ENCODE data around the gene SLC9A8. TPM values are rescaled to one million over a fixed set of nuclear protein-coding genes. Genes with fewer than 3 reads are reported as not detected.

SLC9A8 gene
- total RNA-seq, 1 experiment from 2014 or later: 7.5 TPM

DNA sequence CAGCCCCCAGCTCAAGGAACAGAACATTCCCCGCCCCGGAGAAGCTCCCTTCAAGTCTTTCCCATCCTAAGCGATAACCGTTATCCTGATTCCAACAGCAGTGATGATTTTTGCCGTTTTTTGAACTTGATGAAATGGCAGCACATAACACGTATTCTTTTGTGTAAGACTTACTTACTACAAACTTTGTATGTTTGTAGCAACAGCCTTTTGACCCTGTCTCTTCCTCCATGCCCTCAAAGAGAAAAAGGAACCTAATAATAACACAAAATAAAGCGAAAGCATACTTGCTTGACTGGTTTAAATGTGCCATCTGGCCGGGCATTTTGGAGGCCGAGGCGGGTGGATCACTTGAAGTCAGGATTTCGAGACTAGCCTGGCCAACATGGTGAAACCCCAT, 26.4 kb upstream of the SLC9A8 start:
- no peak overlapping the region for H4K8ac ChIP-seq (replicated peaks; ENCODE audit: insufficient read length, low read depth, low read length)
- no peak overlapping the region for H4K91ac ChIP-seq (ENCODE audit: insufficient read length, low read depth, low read length)
- no peaks in the 10 kb centered on the region for H3K9me3 Mint-ChIP-seq
- H2BK120ac ChIP-seq (ENCODE audit: low read depth, low read length, poor library complexity, severe bottlenecking): no peak overlapping the region
- WGBS (ENCODE audit: extremely low coverage, insufficient read length, low lambda C conversion rate): no CpG with 5 or more reads among the region's 11 CpGs
- no peaks in the 10 kb centered on the region for H3K79me1 ChIP-seq (ENCODE audit: insufficient read depth, low read depth, low read length, poor library complexity, severe bottlenecking)
- no peak overlapping the region for H4K5ac ChIP-seq (ENCODE audit: insufficient read length, low read depth, low read length)
- H3K4me3 Mint-ChIP-seq: no peak overlapping the region
- H3K4me2 ChIP-seq (ENCODE audit: insufficient read depth, insufficient read length, low read length): no peak overlapping the region
- H3K4me1 Mint-ChIP-seq: peaks cover 3 to 13% of the 10 kb centered on the region in 2 experiments; a peak in 3 of 4 replicates
- no peaks in the 10 kb centered on the region for H4K20me1 ChIP-seq (ENCODE audit: control insufficient read depth, insufficient read depth, insufficient read length)
- no peaks in the 10 kb centered on the region for H3K9me3 ChIP-seq (ENCODE audit: control insufficient read depth, low read depth, low read length)
- H3K14ac ChIP-seq (ENCODE audit: insufficient read depth, low read length): no peak overlapping the region
- H3K23ac ChIP-seq (ENCODE audit: insufficient read length, low read depth, low read length): no peak overlapping the region
- no peak overlapping the region for H2AFZ ChIP-seq (ENCODE audit: low read length)
- H3K27ac Mint-ChIP-seq: no peak overlapping the region
- H2AK5ac ChIP-seq (ENCODE audit: insufficient read length, low read length): no peak overlapping the region
- no peaks in the 10 kb centered on the region for H3K23me2 ChIP-seq (ENCODE audit: insufficient read length, low read depth, low read length, poor library complexity, severe bottlenecking)
- TF ChIP-seq, protein P1, sequence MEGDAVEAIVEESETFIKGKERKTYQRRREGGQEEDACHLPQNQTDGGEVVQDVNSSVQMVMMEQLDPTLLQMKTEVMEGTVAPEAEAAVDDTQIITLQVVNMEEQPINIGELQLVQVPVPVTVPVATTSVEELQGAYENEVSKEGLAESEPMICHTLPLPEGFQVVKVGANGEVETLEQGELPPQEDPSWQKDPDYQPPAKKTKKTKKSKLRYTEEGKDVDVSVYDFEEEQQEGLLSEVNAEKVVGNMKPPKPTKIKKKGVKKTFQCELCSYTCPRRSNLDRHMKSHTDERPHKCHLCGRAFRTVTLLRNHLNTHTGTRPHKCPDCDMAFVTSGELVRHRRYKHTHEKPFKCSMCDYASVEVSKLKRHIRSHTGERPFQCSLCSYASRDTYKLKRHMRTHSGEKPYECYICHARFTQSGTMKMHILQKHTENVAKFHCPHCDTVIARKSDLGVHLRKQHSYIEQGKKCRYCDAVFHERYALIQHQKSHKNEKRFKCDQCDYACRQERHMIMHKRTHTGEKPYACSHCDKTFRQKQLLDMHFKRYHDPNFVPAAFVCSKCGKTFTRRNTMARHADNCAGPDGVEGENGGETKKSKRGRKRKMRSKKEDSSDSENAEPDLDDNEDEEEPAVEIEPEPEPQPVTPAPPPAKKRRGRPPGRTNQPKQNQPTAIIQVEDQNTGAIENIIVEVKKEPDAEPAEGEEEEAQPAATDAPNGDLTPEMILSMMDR (conservative IDR thresholded peaks at IDR 0.05): no peak
- no peak overlapping the region for H2BK5ac ChIP-seq (ENCODE audit: insufficient read length, low read length)
- H3K27me3 Mint-ChIP-seq (ENCODE audit: low read depth): no peaks in the 10 kb centered on the region
- H3K27ac ChIP-seq (ENCODE audit: insufficient read length, low read depth, low read length): no peak overlapping the region
- H3T11ph ChIP-seq (ENCODE audit: low read length): no peak overlapping the region
- no peak overlapping the region for H3K18ac ChIP-seq (ENCODE audit: insufficient read length, low read depth, low read length)
- H3K4me1 ChIP-seq (ENCODE audit: insufficient read depth, low read length): no peaks in the 10 kb centered on the region
- H2BK20ac ChIP-seq (ENCODE audit: low read depth, low read length, poor library complexity, severe bottlenecking): no peak overlapping the region
- H2BK12ac ChIP-seq (ENCODE audit: insufficient read length, low read depth, low read length): no peak overlapping the region
- no peak overlapping the region for H3K4ac ChIP-seq (ENCODE audit: low read depth, low read length)
- H3K36me3 Mint-ChIP-seq (ENCODE audit: insufficient read depth in 1 of 3, low read depth in 3 of 3): no peaks in the 10 kb centered on the region
- no peak overlapping the region for H3K56ac ChIP-seq (ENCODE audit: insufficient read length, low read depth, low read length)
- no peaks in the 10 kb centered on the region for H3K79me2 ChIP-seq (ENCODE audit: insufficient read depth, low read length)
- H3K9ac ChIP-seq (ENCODE audit: extremely low read depth, insufficient read length, low read length): no peak overlapping the region
- H2BK15ac ChIP-seq (ENCODE audit: low read depth, low read length): no peak overlapping the region
- H3K27me3 ChIP-seq (ENCODE audit: insufficient read depth, low read length): no peaks in the 10 kb centered on the region
- DNase-seq: no peak

All from H9 (cell line).